ENCODE measurements around the gene SLC39A11.
"Not testable (repeated sequence)": the region's sequence is repeated elsewhere in the genome, so short reads cannot be mapped to it uniquely, and the experiment has no call there.

SLC39A11 gene

GRCh38 chr17:72997559-72997958 is 94.9 kb downstream of the SLC39A11 start:
- H3K36me3 Mint-ChIP-seq = no peaks in the 10 kb centered on the region
- H3K27ac Mint-ChIP-seq = no peak overlapping the region
- H3K9me3 Mint-ChIP-seq = no peaks in the 10 kb centered on the region
- no peak overlapping the region for H3K4me3 Mint-ChIP-seq
- peaks cover 26% of the 10 kb centered on the region for H3K4me1 Mint-ChIP-seq
- DNase-seq (ENCODE audit: low spot score in 2 of 2) = no peak
- ATAC-seq = no peak

GRCh38 chr17:72996791-72997190 is 95.7 kb downstream of the SLC39A11 start:
- H3K4me1 Mint-ChIP-seq = peaks cover 29% of the 10 kb centered on the region
- no peaks in the 10 kb centered on the region for H3K9me3 Mint-ChIP-seq
- no peak overlapping the region for H3K4me3 Mint-ChIP-seq

GRCh38 chr17:72995008-72995656 is 97.4 kb downstream of the SLC39A11 start:
- H3K4me3 Mint-ChIP-seq = no peak overlapping the region
- no peak overlapping the region for H3K27ac Mint-ChIP-seq
- no peaks in the 10 kb centered on the region for H3K36me3 Mint-ChIP-seq
- peaks cover 25% of the 10 kb centered on the region for H3K4me1 Mint-ChIP-seq
- H3K9me3 Mint-ChIP-seq = no peaks in the 10 kb centered on the region
- ATAC-seq (no peak), DNase-seq (ENCODE audit: low spot score in 2 of 2) (no peak)

More at GRCh38 chr17:72996791-72997190, 95.7 kb downstream of the SLC39A11 start:
- no peak for DNase-seq (ENCODE audit: low spot score in 2 of 2)
- no peak for ATAC-seq
- Mint-ChIP-seq H3K36me3 (no peaks in the 10 kb centered on the region), H3K27ac (no peak overlapping the region)

- H3K9me3 Mint-ChIP-seq; DNase-seq (ENCODE audit: low spot score in 2 of 2); H3K36me3 Mint-ChIP-seq; H3K4me3 Mint-ChIP-seq: not testable (repeated sequence)
- ATAC-seq = peak; percentile 61
- peak overlapping the region; percentile 60 for H3K27ac Mint-ChIP-seq
- H3K4me1 Mint-ChIP-seq = peaks cover 17% of the 10 kb centered on the region
These were observed 99.6 kb downstream of the SLC39A11 start for GRCh38 chr17:72992783-72993467.

GRCh38 chr17:72991651-72992050 is 100.8 kb downstream of the SLC39A11 start:
- no peak overlapping the region for H3K27ac Mint-ChIP-seq

GRCh38 chr17:72989074-72989610 is 103.3 kb downstream of the SLC39A11 start:
- Mint-ChIP-seq H3K4me1 (peaks cover 22% of the 10 kb centered on the region), H3K4me3 (no peak overlapping the region), H3K9me3 (no peaks in the 10 kb centered on the region), H3K36me3 (no peaks in the 10 kb centered on the region), H3K27ac (no peak overlapping the region)
- no peak for ATAC-seq
- DNase-seq (ENCODE audit: low spot score in 2 of 2) = no peak

More at GRCh38 chr17:72991651-72992050, 100.8 kb downstream of the SLC39A11 start:
- Mint-ChIP-seq H3K9me3 (no peaks in the 10 kb centered on the region), H3K4me3 (no peak overlapping the region), H3K36me3 (no peaks in the 10 kb centered on the region), H3K4me1 (peaks cover 17% of the 10 kb centered on the region)
- no peak for ATAC-seq
- DNase-seq (ENCODE audit: low spot score in 2 of 2) = no peak

GRCh38 chr17:72988451-72988850 is 104.0 kb downstream of the SLC39A11 start:
- Mint-ChIP-seq H3K4me1 (peaks cover 18% of the 10 kb centered on the region), H3K27ac (no peak overlapping the region), H3K4me3 (no peak overlapping the region), H3K9me3 (no peaks in the 10 kb centered on the region), H3K36me3 (peaks cover 4% of the 10 kb centered on the region)
- no peak for DNase-seq (ENCODE audit: low spot score in 2 of 2)
- no peak for ATAC-seq

- ATAC-seq (no peak), DNase-seq (ENCODE audit: low spot score in 2 of 2) (no peak)
- Mint-ChIP-seq H3K4me3 (no peak overlapping the region), H3K4me1 (peaks cover 6% of the 10 kb centered on the region), H3K36me3 (peaks cover 6% of the 10 kb centered on the region), H3K9me3 (no peaks in the 10 kb centered on the region), H3K27ac (no peak overlapping the region)
These were observed 105.3 kb downstream of the SLC39A11 start for GRCh38 chr17:72987166-72987565.

GRCh38 chr17:72985882-72986720 is 106.4 kb downstream of the SLC39A11 start:
- Mint-ChIP-seq H3K4me1 (peaks cover 6% of the 10 kb centered on the region), H3K4me3 (no peak overlapping the region), H3K27ac (no peak overlapping the region), H3K9me3 (no peaks in the 10 kb centered on the region), H3K36me3 (peaks cover 6% of the 10 kb centered on the region)
- DNase-seq (ENCODE audit: low spot score in 2 of 2) = peak; percentile 38 to 75
- ATAC-seq = peak; percentile 75

- peaks cover 6% of the 10 kb centered on the region for H3K36me3 Mint-ChIP-seq
- H3K27ac Mint-ChIP-seq = no peak overlapping the region
- peaks cover 6% of the 10 kb centered on the region for H3K4me1 Mint-ChIP-seq
- DNase-seq (ENCODE audit: low spot score in 2 of 2) (no peak), ATAC-seq (no peak)
- no peak overlapping the region for H3K4me3 Mint-ChIP-seq
- no peaks in the 10 kb centered on the region for H3K9me3 Mint-ChIP-seq
These were observed 107.6 kb downstream of the SLC39A11 start for GRCh38 chr17:72984926-72985325.

GRCh38 chr17:72984145-72984925 is 108.2 kb downstream of the SLC39A11 start:
- no peak overlapping the region for H3K27ac Mint-ChIP-seq
- no peaks in the 10 kb centered on the region for H3K9me3 Mint-ChIP-seq
- H3K4me3 Mint-ChIP-seq = no peak overlapping the region
- peaks cover 6% of the 10 kb centered on the region for H3K4me1 Mint-ChIP-seq
- no peak for ATAC-seq
- DNase-seq (ENCODE audit: low spot score in 2 of 2) = no peak
- peaks cover 6% of the 10 kb centered on the region for H3K36me3 Mint-ChIP-seq

GRCh38 chr17:72982680-72983079 is 109.8 kb downstream of the SLC39A11 start:
- ATAC-seq (no peak), DNase-seq (ENCODE audit: low spot score in 2 of 2) (no peak)
- Mint-ChIP-seq H3K36me3 (peaks cover 6% of the 10 kb centered on the region), H3K4me3 (no peak overlapping the region), H3K4me1 (peaks cover 21% of the 10 kb centered on the region), H3K27ac (no peak overlapping the region), H3K9me3 (peaks cover 2% of the 10 kb centered on the region)

- H3K9me3 Mint-ChIP-seq = peaks cover 2% of the 10 kb centered on the region
- H3K27ac Mint-ChIP-seq = no peak overlapping the region
- DNase-seq (ENCODE audit: low spot score in 2 of 2) (no peak), ATAC-seq (no peak)
- H3K4me3 Mint-ChIP-seq = no peak overlapping the region
- H3K36me3 Mint-ChIP-seq = peaks cover 5% of the 10 kb centered on the region
- H3K4me1 Mint-ChIP-seq = peaks cover 26% of the 10 kb centered on the region
These were observed 113.8 kb downstream of the SLC39A11 start for GRCh38 chr17:72978593-72979218.

- DNase-seq (ENCODE audit: low spot score in 2 of 2) (no peak), ATAC-seq (no peak)
- peaks cover 2% of the 10 kb centered on the region for H3K9me3 Mint-ChIP-seq
- no peaks in the 10 kb centered on the region for H3K36me3 Mint-ChIP-seq
- H3K4me1 Mint-ChIP-seq = peaks cover 31% of the 10 kb centered on the region
- peak overlapping the region; percentile 46 for H3K27ac Mint-ChIP-seq
- no peak overlapping the region for H3K4me3 Mint-ChIP-seq
These were observed 114.6 kb downstream of the SLC39A11 start for GRCh38 chr17:72977771-72978417.
